Glutamatergic neuron (in vitro differentiated cells): ENCODE results near the gene LDLRAD3. TPM values are rescaled to one million over a fixed set of nuclear protein-coding genes. Genes with fewer than 3 reads are reported as not detected.

ENCODE experiments used
- DNase-seq: peaks from one replicate; pipeline ENCODE4 v3.0.0; 2022
- H3K27ac Mint-ChIP-seq: one replicate; pipeline ENCODE4 v1.8.0; 2020; ENCODE audit warnings: mild to moderate bottlenecking, mixed read lengths, inconsistent platforms; ENCODE audit not compliant: unreplicated experiment
- H3K27me3 Mint-ChIP-seq: one replicate; pipeline ENCODE4 v1.8.0; 2020; ENCODE audit warnings: mild to moderate bottlenecking, moderate library complexity, mixed read lengths, inconsistent platforms; ENCODE audit not compliant: unreplicated experiment
- H3K36me3 Mint-ChIP-seq: one replicate; pipeline ENCODE4 v1.8.0; 2020; ENCODE audit warnings: mild to moderate bottlenecking, mixed read lengths, inconsistent platforms; ENCODE audit not compliant: unreplicated experiment
- H3K4me1 Mint-ChIP-seq: one replicate; pipeline ENCODE4 v1.8.0; 2020; ENCODE audit warnings: mild to moderate bottlenecking, low read depth, mixed read lengths, inconsistent platforms; ENCODE audit not compliant: unreplicated experiment
- H3K4me3 Mint-ChIP-seq: one replicate; pipeline ENCODE4 v1.8.0; 2020; ENCODE audit warnings: mild to moderate bottlenecking, mixed read lengths, inconsistent platforms; ENCODE audit not compliant: unreplicated experiment
- H3K9me3 Mint-ChIP-seq: one replicate; pipeline ENCODE4 v1.8.0; 2020; ENCODE audit warnings: mild to moderate bottlenecking, moderate library complexity, mixed read lengths, inconsistent platforms; ENCODE audit not compliant: unreplicated experiment
- total RNA-seq: library from RNA; stranded (reverse); fragmentation: NEBNext Ultra II Directional; extraction: Animal tissue kit (Norgen Biotek cat#: 25700); gene quantifications from one replicate; pipeline ENCODE4 v1.2.1, GENCODE V29; 2021; ENCODE audit not compliant: unreplicated experiment
- TF ChIP-seq, protein P1 (sequence below): fragments of 200-600 bp; sonication (generic); IDR thresholded peaks from one replicate; pipeline ENCODE4 v1.5.0; 2021; ENCODE audit not compliant: partially characterized antibody, unreplicated experiment

The LDLRAD3 gene
- total RNA-seq, 1 donor from 2014 or later: 59.9 TPM

GRCh38 chr11:35982061-35982460 lies 38.2 kb downstream of the LDLRAD3 start:
- Mint-ChIP-seq H3K27ac (no peak overlapping the region), H3K36me3 (no peaks in the 10 kb centered on the region), H3K4me1 (peaks cover 14% of the 10 kb centered on the region), H3K4me3 (no peak overlapping the region), H3K27me3 (peaks cover 2% of the 10 kb centered on the region), H3K9me3 (peaks cover 5% of the 10 kb centered on the region)
- TF ChIP-seq, protein P1, sequence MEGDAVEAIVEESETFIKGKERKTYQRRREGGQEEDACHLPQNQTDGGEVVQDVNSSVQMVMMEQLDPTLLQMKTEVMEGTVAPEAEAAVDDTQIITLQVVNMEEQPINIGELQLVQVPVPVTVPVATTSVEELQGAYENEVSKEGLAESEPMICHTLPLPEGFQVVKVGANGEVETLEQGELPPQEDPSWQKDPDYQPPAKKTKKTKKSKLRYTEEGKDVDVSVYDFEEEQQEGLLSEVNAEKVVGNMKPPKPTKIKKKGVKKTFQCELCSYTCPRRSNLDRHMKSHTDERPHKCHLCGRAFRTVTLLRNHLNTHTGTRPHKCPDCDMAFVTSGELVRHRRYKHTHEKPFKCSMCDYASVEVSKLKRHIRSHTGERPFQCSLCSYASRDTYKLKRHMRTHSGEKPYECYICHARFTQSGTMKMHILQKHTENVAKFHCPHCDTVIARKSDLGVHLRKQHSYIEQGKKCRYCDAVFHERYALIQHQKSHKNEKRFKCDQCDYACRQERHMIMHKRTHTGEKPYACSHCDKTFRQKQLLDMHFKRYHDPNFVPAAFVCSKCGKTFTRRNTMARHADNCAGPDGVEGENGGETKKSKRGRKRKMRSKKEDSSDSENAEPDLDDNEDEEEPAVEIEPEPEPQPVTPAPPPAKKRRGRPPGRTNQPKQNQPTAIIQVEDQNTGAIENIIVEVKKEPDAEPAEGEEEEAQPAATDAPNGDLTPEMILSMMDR: no peak
- DNase-seq: no peak

GRCh38 chr11:35983981-35984380 lies 40.1 kb downstream of the LDLRAD3 start:
- Mint-ChIP-seq H3K4me3 (no peak overlapping the region), H3K4me1 (peaks cover 4% of the 10 kb centered on the region), H3K9me3 (no peaks in the 10 kb centered on the region), H3K27me3 (peaks cover 4% of the 10 kb centered on the region), H3K36me3 (peaks cover 2% of the 10 kb centered on the region), H3K27ac (no peak overlapping the region)
- TF ChIP-seq, protein P1: no peak
- DNase-seq: no peak

DNA sequence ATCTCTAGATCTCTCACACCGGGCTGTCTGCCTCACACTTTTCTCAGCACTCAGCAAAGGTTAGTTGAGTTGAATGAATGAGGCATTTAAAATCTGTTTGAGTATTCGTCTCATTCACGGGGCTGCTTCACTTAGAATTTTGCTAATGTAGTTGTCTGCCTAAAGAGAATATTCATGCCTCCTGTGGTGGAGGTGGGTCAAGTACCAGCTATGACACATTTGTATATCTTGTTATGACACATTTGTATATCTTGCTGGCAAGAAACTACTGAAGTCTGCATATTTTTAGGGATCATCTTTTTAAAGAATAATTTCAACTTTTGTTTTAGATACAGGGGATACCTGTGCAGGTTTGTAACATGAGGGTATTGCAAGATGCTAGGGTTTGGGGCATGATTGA lies 43.1 kb downstream of the LDLRAD3 start:
- TF ChIP-seq, protein P1: no peak
- Mint-ChIP-seq H3K4me3 (no peak overlapping the region), H3K27me3 (peaks cover 4% of the 10 kb centered on the region), H3K36me3 (peaks cover 6% of the 10 kb centered on the region), H3K4me1 (peaks cover 8% of the 10 kb centered on the region), H3K27ac (no peak overlapping the region), H3K9me3 (peaks cover 2% of the 10 kb centered on the region)
- no peak for DNase-seq

DNA sequence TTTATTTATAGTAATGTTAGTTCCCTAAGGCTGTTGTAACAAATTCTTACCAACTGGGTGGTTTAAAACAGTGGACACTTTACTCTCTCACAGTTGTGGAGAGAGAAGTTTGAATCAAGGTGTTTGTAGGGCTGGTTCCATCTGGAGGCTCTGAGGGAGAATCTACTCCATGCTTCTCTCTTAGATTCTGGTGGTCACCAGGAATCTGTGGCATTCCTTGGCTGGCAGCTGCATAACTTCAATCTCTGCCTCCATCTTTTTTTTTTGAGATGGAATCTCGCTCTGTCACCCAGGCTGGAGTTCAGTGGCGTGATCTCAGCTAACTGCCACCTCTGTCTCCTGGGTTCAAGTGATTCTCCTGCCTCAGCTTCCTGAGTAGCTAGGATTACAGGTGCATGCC lies 46.3 kb downstream of the LDLRAD3 start:
- no peak overlapping the region for H3K4me3 Mint-ChIP-seq
- no peak for DNase-seq
- peaks cover 14% of the 10 kb centered on the region for H3K4me1 Mint-ChIP-seq

GRCh38 chr11:35990816-35991215 lies 47.0 kb downstream of the LDLRAD3 start:
- peaks cover 20% of the 10 kb centered on the region for H3K36me3 Mint-ChIP-seq
- H3K4me3 Mint-ChIP-seq: no peak overlapping the region
- no peak overlapping the region for H3K27ac Mint-ChIP-seq
- peaks cover 3% of the 10 kb centered on the region for H3K27me3 Mint-ChIP-seq
- DNase-seq: no peak
- TF ChIP-seq, protein P1: no peak
- peaks cover 4% of the 10 kb centered on the region for H3K9me3 Mint-ChIP-seq
- peaks cover 14% of the 10 kb centered on the region for H3K4me1 Mint-ChIP-seq

More for the DNA sequence above, 46.3 kb downstream of the LDLRAD3 start:
- TF ChIP-seq, protein P1: no peak
- H3K27ac Mint-ChIP-seq: no peak overlapping the region
- H3K27me3 Mint-ChIP-seq: peaks cover 4% of the 10 kb centered on the region
- H3K36me3 Mint-ChIP-seq: peaks cover 14% of the 10 kb centered on the region
- peaks cover 2% of the 10 kb centered on the region for H3K9me3 Mint-ChIP-seq
